OCI-M2 (cell line): Measurements from ENCODE around the gene EPHA7.
A peak's percentile ranks its signal among the peaks of the same experiment; 100 is the strongest.

Experiments
- DNase-seq: peaks from one replicate; lab custom pipeline; 2025; ENCODE audit not compliant: unreplicated experiment; lab: John Stamatoyannopoulos, UW

Gene EPHA7

GRCh38 chr6:93419304-93420162 is at the start of gene EPHA7:
Gene EPHA7 (minus strand): TSS chr6:93419559. CDS start chr6:93419341, 218 bp downstream.
- DNase-seq: peak; percentile 92

GRCh38 chr6:93468291-93468690 is 48.9 kb upstream of the EPHA7 start:
- no peak for DNase-seq

GRCh38 chr6:93454533-93454932 is 35.2 kb upstream of the EPHA7 start:
- DNase-seq: no peak

GRCh38 chr6:93453956-93454355 is 34.6 kb upstream of the EPHA7 start:
- DNase-seq: no peak

- DNase-seq: no peak
These were observed 28.5 kb upstream of the EPHA7 start for GRCh38 chr6:93447874-93448273.

- no peak for DNase-seq
These were observed 18.1 kb upstream of the EPHA7 start for GRCh38 chr6:93437491-93437890.

- no peak for DNase-seq
These were observed 14.2 kb upstream of the EPHA7 start for GRCh38 chr6:93433592-93433991.

- no peak for DNase-seq
These were observed 5.1 kb upstream of the EPHA7 start for GRCh38 chr6:93424303-93425064.

- peak; percentile 34 for DNase-seq
These were observed 4.2 kb upstream of the EPHA7 start for GRCh38 chr6:93423542-93423941.

GRCh38 chr6:93420163-93420795 is 920 bp upstream of the EPHA7 start:
- no peak for DNase-seq

GRCh38 chr6:93418408-93419303 is 703 bp downstream of the EPHA7 start:
- DNase-seq: peak; percentile 29

GRCh38 chr6:93418033-93418407 is 1.3 kb downstream of the EPHA7 start:
- DNase-seq: no peak

GRCh38 chr6:93417421-93418013 is 1.8 kb downstream of the EPHA7 start:
- no peak for DNase-seq

- DNase-seq: no peak
These were observed 2.6 kb downstream of the EPHA7 start for GRCh38 chr6:93416571-93417420.

GRCh38 chr6:93413190-93413589 is 6.2 kb downstream of the EPHA7 start:
- DNase-seq: no peak

- DNase-seq: no peak
These were observed 6.9 kb downstream of the EPHA7 start for GRCh38 chr6:93412452-93412851.

- DNase-seq: no peak
These were observed 12.2 kb downstream of the EPHA7 start for GRCh38 chr6:93407186-93407585.

GRCh38 chr6:93403390-93403789 is 16.0 kb downstream of the EPHA7 start:
- DNase-seq: no peak

GRCh38 chr6:93398723-93399122 is 20.6 kb downstream of the EPHA7 start:
- no peak for DNase-seq
